Vagina (tissue), 2 donors: ENCODE data around the gene MEF2D.

Source experiments
- POLR2AphosphoS5 ChIP-seq, 2 donors: sonication (generic); formaldehyde crosslinking; IDR thresholded peaks; one replicate each; pipeline ENCODE4 v1.9.0; 2017; ENCODE audit warnings: antibody characterized with exemption in 2 of 2, mild to moderate bottlenecking in 2 of 2, low read depth in 1 of 2; ENCODE audit not compliant: insufficient read depth in 1 of 2
- TF ChIP-seq, protein P1 (sequence below), 3 experiments: fragments of 450-650 bp in 2 of 3; fragments of 200-600 bp in 1 of 3; sonication (generic) in 1 of 3; IDR thresholded peaks; one replicate each; pipeline ENCODE4 v1.5.1; 2017 to 2019; ENCODE audit warnings: antibody characterized with exemption in 3 of 3, mild to moderate bottlenecking in 2 of 3, moderate library complexity in 2 of 3

GRCh38 chr1:156460525-156460924 lies 40.0 kb downstream of the MEF2D start:
- TF ChIP-seq, protein P1, sequence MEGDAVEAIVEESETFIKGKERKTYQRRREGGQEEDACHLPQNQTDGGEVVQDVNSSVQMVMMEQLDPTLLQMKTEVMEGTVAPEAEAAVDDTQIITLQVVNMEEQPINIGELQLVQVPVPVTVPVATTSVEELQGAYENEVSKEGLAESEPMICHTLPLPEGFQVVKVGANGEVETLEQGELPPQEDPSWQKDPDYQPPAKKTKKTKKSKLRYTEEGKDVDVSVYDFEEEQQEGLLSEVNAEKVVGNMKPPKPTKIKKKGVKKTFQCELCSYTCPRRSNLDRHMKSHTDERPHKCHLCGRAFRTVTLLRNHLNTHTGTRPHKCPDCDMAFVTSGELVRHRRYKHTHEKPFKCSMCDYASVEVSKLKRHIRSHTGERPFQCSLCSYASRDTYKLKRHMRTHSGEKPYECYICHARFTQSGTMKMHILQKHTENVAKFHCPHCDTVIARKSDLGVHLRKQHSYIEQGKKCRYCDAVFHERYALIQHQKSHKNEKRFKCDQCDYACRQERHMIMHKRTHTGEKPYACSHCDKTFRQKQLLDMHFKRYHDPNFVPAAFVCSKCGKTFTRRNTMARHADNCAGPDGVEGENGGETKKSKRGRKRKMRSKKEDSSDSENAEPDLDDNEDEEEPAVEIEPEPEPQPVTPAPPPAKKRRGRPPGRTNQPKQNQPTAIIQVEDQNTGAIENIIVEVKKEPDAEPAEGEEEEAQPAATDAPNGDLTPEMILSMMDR (IDR thresholded peaks at IDR 0.05), result no peak
- TF ChIP-seq POLR2AphosphoS5 (IDR thresholded peaks at IDR 0.05; ENCODE audit: insufficient read depth in 1 of 2, low read depth in 1 of 2), result no peak
